ENCODE results near the gene KIAA1143. TPM values are rescaled to one million over a fixed set of nuclear protein-coding genes. Genes with fewer than 3 reads are reported as not detected.
A peak's percentile ranks its signal among the peaks of the same experiment; 100 is the strongest.

KIAA1143 gene
- total RNA-seq, 2 experiments from 2014 or later: 18.7 to 39.1 TPM

GRCh38 chr3:44761101-44761423, 357 bp downstream of the KIAA1143 start:
- peak overlapping the region; percentile 31 for H3K27ac ChIP-seq (ENCODE audit: low read depth, low read length, poor library complexity, severe bottlenecking)
- H3K9me3 ChIP-seq (ENCODE audit: low read length): peaks cover 44% of the 10 kb centered on the region
- peak overlapping the region; percentile 60 for H2AFZ ChIP-seq (ENCODE audit: low read length)
- H4K20me1 ChIP-seq (ENCODE audit: insufficient read depth, low read length): no peaks in the 10 kb centered on the region
- peaks cover 69% of the 10 kb centered on the region for H3K36me3 ChIP-seq (ENCODE audit: insufficient read depth, low read length)
- no TSS peak for BruUV-seq (replicated peaks)
- H3K79me2 ChIP-seq (ENCODE audit: insufficient read depth, low read depth, low read length): peaks cover 89% of the 10 kb centered on the region
- DNase-seq (ENCODE audit: low spot score): no peak
- H3K4me3 ChIP-seq (ENCODE audit: low read depth, low read length, poor library complexity, severe bottlenecking): peak overlapping the region; percentile 84
- TF ChIP-seq CTCF (conservative IDR thresholded peaks at IDR 0.05; ENCODE audit: low read length): no peak
- no peak for TF ChIP-seq EZH2phosphoT487 (IDR thresholded peaks at IDR 0.05; ENCODE audit: borderline replicate concordance, low read depth, low read length)
- H3K4me1 ChIP-seq (ENCODE audit: insufficient read depth, low read length, poor library complexity, severe bottlenecking): peaks cover 12% of the 10 kb centered on the region
- POLR2A ChIA-PET: interaction anchor here (0.6 to 1.3 kb wide), 4 partner anchors 11 to 111 kb away, joined by 3 to 4 read pairs (median 4); no protein-coding TSS in a partner anchor
- intact Hi-C loops (cut with micrococcal nuclease; ENCODE audit: unreplicated experiment): loop anchor here (1.0 to 10.0 kb wide), 5 partner anchors 32 to 1334 kb away; partner anchors contain the start of genes TCAIM, TMEM42, ZNF197 and ZNF501
- H3K9me2 ChIP-seq (ENCODE audit: insufficient read depth, low read length): no peaks in the 10 kb centered on the region
- CTCF ChIA-PET (ENCODE audit: unreplicated experiment): interaction anchor here (0.5 kb wide), 1 partner anchor 283 kb away, joined by 3 read pairs; the partner anchor contains the start of gene ZNF445
- peak overlapping the region; percentile 73 for H3K4me2 ChIP-seq (ENCODE audit: low read length)

GRCh38 chr3:44734646-44735168, 26.7 kb downstream of the KIAA1143 start:
- intact Hi-C loops (cut with micrococcal nuclease; ENCODE audit: unreplicated experiment): no loop called here
- Histone ChIP-seq H3K4me1 (ENCODE audit: insufficient read depth, low read length, poor library complexity, severe bottlenecking) (no peaks in the 10 kb centered on the region), H3K79me2 (ENCODE audit: insufficient read depth, low read depth, low read length) (no peaks in the 10 kb centered on the region), H3K9me2 (ENCODE audit: insufficient read depth, low read length) (no peaks in the 10 kb centered on the region), H3K36me3 (ENCODE audit: insufficient read depth, low read length) (no peaks in the 10 kb centered on the region), H3K27ac (ENCODE audit: low read depth, low read length, poor library complexity, severe bottlenecking) (no peak overlapping the region), H3K4me3 (ENCODE audit: low read depth, low read length, poor library complexity, severe bottlenecking) (no peak overlapping the region), H3K9me3 (ENCODE audit: low read length) (peaks cover 55% of the 10 kb centered on the region), H4K20me1 (ENCODE audit: insufficient read depth, low read length) (no peaks in the 10 kb centered on the region), H3K4me2 (ENCODE audit: low read length) (no peak overlapping the region), H2AFZ (ENCODE audit: low read length) (no peak overlapping the region)
- no peak for DNase-seq (ENCODE audit: low spot score)
- TF ChIP-seq EZH2phosphoT487 (IDR thresholded peaks at IDR 0.05; ENCODE audit: borderline replicate concordance, low read depth, low read length) (no peak), CTCF (conservative IDR thresholded peaks at IDR 0.05; ENCODE audit: low read length) (no peak)
- POLR2A ChIA-PET: no interaction called here
- CTCF ChIA-PET (ENCODE audit: unreplicated experiment): no interaction called here
- BruUV-seq (replicated peaks): no TSS peak

- ChIA-PET POLR2A (interaction anchor here (0.6 to 1.0 kb wide), 3 partner anchors 29 to 1880 kb away, joined by 3 read pairs; no protein-coding TSS in a partner anchor), CTCF (ENCODE audit: unreplicated experiment) (no interaction called here)
- no TSS peak for BruUV-seq (replicated peaks)
- Histone ChIP-seq H3K9me2 (ENCODE audit: insufficient read depth, low read length) (no peaks in the 10 kb centered on the region), H3K4me1 (ENCODE audit: insufficient read depth, low read length, poor library complexity, severe bottlenecking) (no peaks in the 10 kb centered on the region), H3K27ac (ENCODE audit: low read depth, low read length, poor library complexity, severe bottlenecking) (no peak within 1 kb of the TSS), H3K79me2 (ENCODE audit: insufficient read depth, low read depth, low read length) (no peaks in the 10 kb centered on the region), H3K4me3 (ENCODE audit: low read depth, low read length, poor library complexity, severe bottlenecking) (peak within 1 kb of the TSS; percentile 66), H3K36me3 (ENCODE audit: insufficient read depth, low read length) (no peaks in the 10 kb centered on the region), H3K9me3 (ENCODE audit: low read length) (peaks cover 36% of the 10 kb centered on the region), H4K20me1 (ENCODE audit: insufficient read depth, low read length) (no peaks in the 10 kb centered on the region), H3K4me2 (ENCODE audit: low read length) (peak within 1 kb of the TSS; percentile 46), H2AFZ (ENCODE audit: low read length) (peak within 1 kb of the TSS; percentile 79)
- TF ChIP-seq CTCF (conservative IDR thresholded peaks at IDR 0.05; ENCODE audit: low read length) (no peak), EZH2phosphoT487 (IDR thresholded peaks at IDR 0.05; ENCODE audit: borderline replicate concordance, low read depth, low read length) (no peak)
- intact Hi-C loops (cut with micrococcal nuclease; ENCODE audit: unreplicated experiment): loop anchor here (1.0 kb wide), 1 partner anchor 32 kb away; the partner anchor contains the start of genes KIAA1143 and KIF15
- DNase-seq (ENCODE audit: low spot score): peak; percentile 78
Observed at GRCh38 chr3:44729384-44729910, 32.0 kb downstream of the KIAA1143 start, which contains the start of gene ZNF501. Gene ZNF501 (plus strand): TSS chr3:44729635. CDS start chr3:44734422, 4,787 bp downstream.
